Kidney epithelial cell (primary cell): ENCODE measurements around the gene ACBD5. TPM values are rescaled to one million over a fixed set of nuclear protein-coding genes. Genes with fewer than 3 reads are reported as not detected.
"Not testable (repeated sequence)": the region's sequence is repeated elsewhere in the genome, so short reads cannot be mapped to it uniquely, and the experiment has no call there.

Experiments used
- DNase-seq: peaks from one replicate; pipeline ENCODE4 v3.0.0-alpha.2; 2010; ENCODE audit warnings: low read depth
- H3K27me3 ChIP-seq: 2 replicates; pipeline ENCODE4 v1.6.0; 2011; ENCODE audit warnings: low read length; ENCODE audit not compliant: control insufficient read depth, insufficient read depth
- H3K36me3 ChIP-seq: 2 replicates; pipeline ENCODE4 v1.5.1; 2011; ENCODE audit warnings: low read length; ENCODE audit not compliant: control insufficient read depth, insufficient read depth
- H3K4me3 ChIP-seq: 2 replicates; pipeline ENCODE4 v1.5.1; 2011; ENCODE audit warnings: low read depth, mild to moderate bottlenecking, control low read depth, low read length
- total RNA-seq: library from RNA; depleted of rRNA; stranded (reverse); fragments of >200 nt; gene quantifications from 2 replicates; pipeline ENCODE4 v1.2.3, GENCODE V29; 2015
- TF ChIP-seq, protein P1 (sequence below): IDR thresholded peaks from 2 replicates; pipeline ENCODE4 v1.5.1; 2011; ENCODE audit warnings: mild to moderate bottlenecking, moderate library complexity, low read length, control low read depth, inconsistent platforms; ENCODE audit not compliant: insufficient read depth, poor library complexity, severe bottlenecking

ACBD5 gene, protein sequence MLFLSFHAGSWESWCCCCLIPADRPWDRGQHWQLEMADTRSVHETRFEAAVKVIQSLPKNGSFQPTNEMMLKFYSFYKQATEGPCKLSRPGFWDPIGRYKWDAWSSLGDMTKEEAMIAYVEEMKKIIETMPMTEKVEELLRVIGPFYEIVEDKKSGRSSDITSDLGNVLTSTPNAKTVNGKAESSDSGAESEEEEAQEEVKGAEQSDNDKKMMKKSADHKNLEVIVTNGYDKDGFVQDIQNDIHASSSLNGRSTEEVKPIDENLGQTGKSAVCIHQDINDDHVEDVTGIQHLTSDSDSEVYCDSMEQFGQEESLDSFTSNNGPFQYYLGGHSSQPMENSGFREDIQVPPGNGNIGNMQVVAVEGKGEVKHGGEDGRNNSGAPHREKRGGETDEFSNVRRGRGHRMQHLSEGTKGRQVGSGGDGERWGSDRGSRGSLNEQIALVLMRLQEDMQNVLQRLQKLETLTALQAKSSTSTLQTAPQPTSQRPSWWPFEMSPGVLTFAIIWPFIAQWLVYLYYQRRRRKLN
- total RNA-seq, result 24.6 and 27.9 TPM in 2 replicates

DNA sequence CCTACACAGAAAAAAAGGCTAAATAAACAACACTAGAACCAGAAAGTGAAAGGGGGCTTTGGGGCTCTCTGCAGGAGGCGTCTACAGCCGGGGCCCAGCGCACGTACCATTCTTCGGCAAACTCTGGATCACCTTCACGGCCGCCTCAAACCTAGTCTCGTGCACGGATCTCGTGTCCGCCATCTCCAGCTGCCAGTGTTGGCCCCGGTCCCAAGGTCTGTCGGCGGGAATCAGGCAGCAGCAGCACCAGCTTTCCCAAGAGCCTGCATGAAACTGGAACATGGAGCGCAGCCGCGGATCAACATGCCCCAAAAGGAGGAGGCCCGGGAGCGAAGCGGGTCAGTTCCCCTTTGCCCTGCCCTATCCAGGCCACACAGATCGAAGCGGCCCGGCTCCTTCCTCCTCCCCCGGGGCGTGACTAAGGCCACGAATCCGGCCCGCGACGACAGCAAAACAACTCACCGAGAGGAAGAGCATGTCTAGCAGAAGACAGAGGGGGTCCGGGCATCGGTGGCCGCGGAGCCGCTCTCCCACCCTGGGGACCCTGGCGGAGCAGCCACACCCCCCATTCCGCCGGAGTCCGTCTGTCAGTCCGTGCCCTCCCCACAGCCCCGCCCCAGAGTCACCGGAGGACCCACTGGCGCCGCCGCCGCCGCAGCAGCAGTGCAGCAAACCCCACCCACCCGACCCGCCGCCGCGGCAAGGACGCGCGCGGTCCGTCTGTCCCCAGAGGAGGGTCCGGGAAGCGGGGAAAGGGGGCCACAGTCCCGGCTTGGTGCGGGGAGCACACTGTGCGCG is at the start of gene ACBD5:
Gene ACBD5 (minus strand): TSS at position 586 of the 798 bp plus-strand sequence. CDS start 109 bp downstream, at position 477.
- TF ChIP-seq, protein P1, sequence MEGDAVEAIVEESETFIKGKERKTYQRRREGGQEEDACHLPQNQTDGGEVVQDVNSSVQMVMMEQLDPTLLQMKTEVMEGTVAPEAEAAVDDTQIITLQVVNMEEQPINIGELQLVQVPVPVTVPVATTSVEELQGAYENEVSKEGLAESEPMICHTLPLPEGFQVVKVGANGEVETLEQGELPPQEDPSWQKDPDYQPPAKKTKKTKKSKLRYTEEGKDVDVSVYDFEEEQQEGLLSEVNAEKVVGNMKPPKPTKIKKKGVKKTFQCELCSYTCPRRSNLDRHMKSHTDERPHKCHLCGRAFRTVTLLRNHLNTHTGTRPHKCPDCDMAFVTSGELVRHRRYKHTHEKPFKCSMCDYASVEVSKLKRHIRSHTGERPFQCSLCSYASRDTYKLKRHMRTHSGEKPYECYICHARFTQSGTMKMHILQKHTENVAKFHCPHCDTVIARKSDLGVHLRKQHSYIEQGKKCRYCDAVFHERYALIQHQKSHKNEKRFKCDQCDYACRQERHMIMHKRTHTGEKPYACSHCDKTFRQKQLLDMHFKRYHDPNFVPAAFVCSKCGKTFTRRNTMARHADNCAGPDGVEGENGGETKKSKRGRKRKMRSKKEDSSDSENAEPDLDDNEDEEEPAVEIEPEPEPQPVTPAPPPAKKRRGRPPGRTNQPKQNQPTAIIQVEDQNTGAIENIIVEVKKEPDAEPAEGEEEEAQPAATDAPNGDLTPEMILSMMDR, result no peak
- DNase-seq, result no peak
- Histone ChIP-seq H3K4me3 (peak within 1 kb of the TSS; percentile 73), H3K36me3 (no peaks in the 10 kb centered on the region), H3K27me3 (no peaks in the 10 kb centered on the region)

DNA sequence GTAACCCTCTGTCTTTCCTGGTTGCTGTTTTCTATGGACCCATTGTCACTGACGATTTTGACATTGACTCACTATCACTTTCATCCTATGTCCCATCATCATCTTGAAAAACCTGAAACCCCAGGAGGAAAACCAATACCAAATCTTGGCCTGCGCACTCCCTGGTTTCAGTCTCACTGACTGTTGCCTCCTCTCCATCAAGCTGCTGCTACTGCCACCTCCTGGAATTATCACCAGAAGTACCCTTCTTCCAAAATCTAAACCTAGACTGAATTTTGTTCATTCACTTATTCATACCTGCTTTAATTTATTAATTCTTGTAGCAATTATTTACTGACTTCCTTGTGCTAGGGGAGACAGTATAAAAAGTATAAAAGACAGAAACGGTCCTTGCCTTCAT is 44.5 kb upstream of the ACBD5 start:
- no peaks in the 10 kb centered on the region for H3K36me3 ChIP-seq
- TF ChIP-seq, protein P1, result peak; percentile 18
- no peak for DNase-seq
- no peak overlapping the region for H3K4me3 ChIP-seq
- H3K27me3 ChIP-seq, result no peaks in the 10 kb centered on the region

DNA sequence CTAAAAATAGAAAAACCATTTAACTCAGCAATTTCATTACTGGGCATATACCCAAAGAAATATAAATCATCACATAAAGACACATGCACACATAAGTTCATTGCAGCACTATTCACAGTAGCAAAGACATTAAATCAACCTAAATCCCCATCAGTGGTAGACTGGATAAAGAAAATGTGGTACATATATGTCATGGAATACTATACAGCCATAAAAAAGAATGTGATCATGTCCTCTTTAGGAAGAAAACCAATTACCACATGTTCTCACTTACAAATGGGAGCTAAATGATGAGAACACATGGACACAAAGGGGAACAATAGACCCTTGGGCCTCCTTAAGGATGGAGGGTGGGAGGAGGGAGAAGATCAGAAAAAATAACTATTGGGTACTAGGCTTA is 36.0 kb upstream of the ACBD5 start:
- no peaks in the 10 kb centered on the region for H3K27me3 ChIP-seq
- H3K4me3 ChIP-seq, result no peak overlapping the region
- DNase-seq, result no peak
- H3K36me3 ChIP-seq, result no peaks in the 10 kb centered on the region
- TF ChIP-seq, protein P1, result no peak

DNA sequence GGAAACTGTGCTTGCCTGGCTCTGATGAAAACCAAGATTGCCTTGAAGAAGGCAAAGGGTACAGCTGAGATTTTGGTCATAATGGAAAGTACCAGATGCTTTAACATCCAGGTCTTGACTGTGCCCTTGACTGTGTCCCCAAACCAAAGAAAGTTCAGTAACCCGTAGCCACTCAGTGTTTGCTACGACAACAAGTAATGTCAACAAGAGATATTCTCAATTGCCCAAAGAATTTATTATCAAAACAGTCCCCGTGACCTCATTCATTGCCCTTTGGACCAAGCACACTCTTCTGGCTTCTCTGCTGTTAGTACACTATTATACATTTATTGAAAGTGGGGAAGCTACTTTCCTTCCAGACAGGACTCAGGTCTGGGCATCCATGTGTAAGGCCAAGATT is 25.4 kb upstream of the ACBD5 start:
- not testable (repeated sequence) for H3K36me3 ChIP-seq, H3K4me3 ChIP-seq, DNase-seq, H3K27me3 ChIP-seq

DNA sequence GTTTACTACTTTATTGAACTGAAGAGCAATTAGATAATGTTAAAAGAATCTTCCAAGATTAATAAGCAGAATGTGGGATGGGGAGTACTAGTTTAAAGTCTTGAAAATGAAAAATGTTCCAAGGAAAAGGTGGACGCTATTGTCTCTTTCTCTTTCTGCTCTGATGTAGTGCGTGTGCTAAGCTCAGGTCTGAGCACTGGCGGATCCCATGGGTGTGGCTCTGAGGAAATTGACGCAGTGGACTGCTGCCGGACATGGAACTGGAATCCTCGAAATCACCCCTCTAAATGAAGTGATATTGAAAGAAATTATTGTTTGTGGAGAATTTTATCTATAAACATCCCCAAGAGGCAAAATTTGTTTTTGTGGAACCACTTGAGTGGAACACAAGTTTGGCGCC is 22.2 kb upstream of the ACBD5 start:
- H3K36me3 ChIP-seq, DNase-seq, H3K27me3 ChIP-seq, H3K4me3 ChIP-seq: not testable (repeated sequence)

DNA sequence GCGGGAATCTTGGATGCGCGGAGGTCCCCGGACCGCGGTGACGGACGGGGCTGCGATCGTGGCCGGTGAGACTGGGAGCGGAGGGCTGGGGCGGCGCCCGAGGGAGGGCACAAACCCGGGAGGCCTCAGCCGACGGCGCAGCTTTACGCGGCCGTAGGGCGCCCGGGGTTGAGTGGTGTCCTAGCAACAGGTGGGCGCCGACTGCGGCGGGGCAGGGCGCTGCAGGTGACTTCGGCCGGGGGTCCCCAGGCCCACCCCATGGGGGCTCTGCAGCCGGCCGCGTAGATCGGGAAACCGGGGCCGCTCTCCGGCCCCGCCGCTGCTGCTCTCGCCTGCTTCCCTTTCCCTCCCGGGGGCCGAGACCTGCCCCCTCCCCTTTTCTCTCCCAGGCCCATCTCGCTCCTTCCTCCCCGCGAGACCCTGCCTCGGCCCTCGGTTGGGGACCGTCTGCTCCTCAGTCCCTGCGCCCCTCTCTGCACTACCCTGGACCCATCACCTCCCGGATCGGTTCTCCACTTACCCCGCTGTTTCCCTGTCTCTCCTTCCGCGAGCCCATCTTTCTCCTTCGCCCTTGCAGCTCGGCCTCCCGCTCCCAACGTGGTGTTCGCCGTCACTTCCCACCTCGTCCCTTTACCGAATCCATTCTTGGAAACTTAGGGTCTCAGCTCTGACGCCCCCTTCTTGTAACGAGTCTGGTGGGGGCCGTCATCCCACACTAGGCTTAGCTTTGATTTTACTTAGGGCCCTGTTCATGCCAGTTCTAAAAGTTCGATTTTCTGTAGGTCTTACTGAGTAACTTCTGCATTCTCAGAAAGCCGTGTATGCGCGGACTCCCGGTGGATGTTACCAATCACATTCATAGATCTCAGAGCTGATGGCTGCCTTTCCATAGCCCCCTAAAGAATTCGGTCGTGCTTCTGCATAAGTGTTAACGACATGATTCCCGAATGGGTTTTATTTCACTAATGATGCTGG is 18.5 kb upstream of the ACBD5 start:
- TF ChIP-seq, protein P1, result no peak
- no peak for DNase-seq
- H3K36me3 ChIP-seq, result no peaks in the 10 kb centered on the region
- H3K27me3 ChIP-seq, result peaks cover 10% of the 10 kb centered on the region
- H3K4me3 ChIP-seq, result peak overlapping the region; percentile 47
